ENCODE data around the gene AIFM1. TPM values are rescaled to one million over a fixed set of nuclear protein-coding genes. Genes with fewer than 3 reads are reported as not detected.

AIFM1 gene
- total RNA-seq, 1 donor, result 18.1 TPM

DNA sequence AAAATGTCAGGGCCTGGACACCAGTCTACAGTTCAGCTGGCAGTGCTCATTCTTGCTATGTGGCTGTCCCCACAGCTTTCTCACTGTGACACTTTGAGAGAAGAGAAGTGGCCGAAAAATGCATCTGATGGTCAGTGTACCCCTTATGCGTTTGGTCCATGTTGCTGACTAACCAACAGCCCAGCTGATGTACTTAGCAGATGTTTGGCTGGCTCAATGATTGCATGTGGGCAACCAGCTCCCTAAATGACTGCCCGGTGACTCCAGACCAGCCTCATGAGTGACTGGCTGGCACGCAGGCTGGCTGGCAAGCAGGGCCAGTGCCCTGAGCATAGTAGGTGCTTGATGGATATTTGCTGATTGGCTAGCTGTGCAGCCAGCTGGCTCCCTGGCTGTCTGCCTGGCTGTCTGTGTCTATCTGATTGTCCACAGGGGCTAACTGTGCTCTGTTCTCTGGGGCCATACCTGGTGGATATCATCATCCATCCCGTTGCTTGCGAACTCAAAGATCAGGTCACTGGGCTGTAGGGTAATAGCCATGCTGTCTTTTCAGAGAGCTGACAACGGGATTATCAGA, 84.8 kb downstream of the AIFM1 start:
- DNase-seq (ENCODE audit: low read depth), result no peak

DNA sequence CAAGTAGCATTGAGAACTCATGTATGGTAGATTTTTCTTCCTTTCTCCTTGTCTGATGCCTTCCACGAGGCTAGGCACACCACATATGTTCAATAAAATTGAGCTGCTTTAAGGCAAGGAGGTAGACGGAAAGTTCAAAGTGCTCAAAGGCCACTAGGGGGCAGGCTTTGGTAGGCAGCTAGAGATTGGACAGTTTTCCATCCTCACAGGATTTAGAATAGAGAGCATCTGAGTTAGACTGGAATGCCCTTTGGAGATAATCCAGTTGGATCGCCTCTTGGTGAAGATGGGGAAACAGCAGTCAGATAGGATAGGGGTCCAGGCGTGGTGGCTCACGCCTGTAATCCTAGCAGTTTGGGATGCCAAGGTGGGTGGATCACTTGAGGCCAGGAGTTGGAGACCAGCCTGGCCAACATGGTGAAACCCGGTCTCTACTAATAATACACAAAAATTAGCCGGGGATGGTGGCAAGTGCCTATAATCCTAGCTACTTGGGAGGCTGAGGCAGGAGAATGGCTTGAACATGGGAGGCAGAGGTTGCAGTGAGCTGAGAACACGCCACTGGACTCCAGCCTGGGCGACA, 85.7 kb downstream of the AIFM1 start:
- TF ChIP-seq, protein P1, sequence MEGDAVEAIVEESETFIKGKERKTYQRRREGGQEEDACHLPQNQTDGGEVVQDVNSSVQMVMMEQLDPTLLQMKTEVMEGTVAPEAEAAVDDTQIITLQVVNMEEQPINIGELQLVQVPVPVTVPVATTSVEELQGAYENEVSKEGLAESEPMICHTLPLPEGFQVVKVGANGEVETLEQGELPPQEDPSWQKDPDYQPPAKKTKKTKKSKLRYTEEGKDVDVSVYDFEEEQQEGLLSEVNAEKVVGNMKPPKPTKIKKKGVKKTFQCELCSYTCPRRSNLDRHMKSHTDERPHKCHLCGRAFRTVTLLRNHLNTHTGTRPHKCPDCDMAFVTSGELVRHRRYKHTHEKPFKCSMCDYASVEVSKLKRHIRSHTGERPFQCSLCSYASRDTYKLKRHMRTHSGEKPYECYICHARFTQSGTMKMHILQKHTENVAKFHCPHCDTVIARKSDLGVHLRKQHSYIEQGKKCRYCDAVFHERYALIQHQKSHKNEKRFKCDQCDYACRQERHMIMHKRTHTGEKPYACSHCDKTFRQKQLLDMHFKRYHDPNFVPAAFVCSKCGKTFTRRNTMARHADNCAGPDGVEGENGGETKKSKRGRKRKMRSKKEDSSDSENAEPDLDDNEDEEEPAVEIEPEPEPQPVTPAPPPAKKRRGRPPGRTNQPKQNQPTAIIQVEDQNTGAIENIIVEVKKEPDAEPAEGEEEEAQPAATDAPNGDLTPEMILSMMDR (IDR thresholded peaks at IDR 0.05; ENCODE audit: insufficient read depth, low read length), result peak; percentile 72
- no peak overlapping the region for H3K4me3 ChIP-seq (ENCODE audit: low read depth, low read length)
- peak; percentile 94 for DNase-seq (ENCODE audit: low read depth)

More for the DNA sequence above, 84.8 kb downstream of the AIFM1 start:
- no peak overlapping the region for H3K4me3 ChIP-seq (ENCODE audit: low read depth, low read length)
- TF ChIP-seq, protein P1 (IDR thresholded peaks at IDR 0.05; ENCODE audit: insufficient read depth, low read length), result no peak

Other genes with a start within 250 kb of the AIFM1 start
- 0.49 and 1.9 TPM in 2 replicates for gene BCORL1, start 183.2 kb downstream of the AIFM1 start, total RNA-seq (ENCODE audit: low replicate concordance)
- 9.6 and 16.6 TPM in 2 replicates for gene ELF4, start 55.3 kb downstream of the AIFM1 start, total RNA-seq (ENCODE audit: low replicate concordance)
- 3.0 TPM in 1 of 2 replicates, not detected in the other for gene RAB33A, start 6.1 kb upstream of the AIFM1 start, total RNA-seq (ENCODE audit: low replicate concordance)
- gene ZNF280C, start 103.1 kb upstream of the AIFM1 start, total RNA-seq (ENCODE audit: low replicate concordance), result 3.9 and 8.6 TPM in 2 replicates
- 9.3 and 17.2 TPM in 2 replicates for gene SLC25A14, start 174.1 kb upstream of the AIFM1 start, total RNA-seq (ENCODE audit: low replicate concordance)
- not detected in 2 replicates for gene GPR119, start 219.8 kb upstream of the AIFM1 start, total RNA-seq (ENCODE audit: low replicate concordance)
- 24.8 and 47.8 TPM in 2 replicates for gene RBMX2, start 236.1 kb upstream of the AIFM1 start, total RNA-seq (ENCODE audit: low replicate concordance)